Measurements from ENCODE around the gene NT5C3A. TPM values are rescaled to one million over a fixed set of nuclear protein-coding genes. Genes with fewer than 3 reads are reported as not detected.

Gene NT5C3A
- total and polyA plus RNA-seq, 9 of the 15 experiments (the other 6 are each of a cell fraction or from before 2014, with no cell fraction given), result 18.6 to 60.1 (median 40.0) TPM

DNA sequence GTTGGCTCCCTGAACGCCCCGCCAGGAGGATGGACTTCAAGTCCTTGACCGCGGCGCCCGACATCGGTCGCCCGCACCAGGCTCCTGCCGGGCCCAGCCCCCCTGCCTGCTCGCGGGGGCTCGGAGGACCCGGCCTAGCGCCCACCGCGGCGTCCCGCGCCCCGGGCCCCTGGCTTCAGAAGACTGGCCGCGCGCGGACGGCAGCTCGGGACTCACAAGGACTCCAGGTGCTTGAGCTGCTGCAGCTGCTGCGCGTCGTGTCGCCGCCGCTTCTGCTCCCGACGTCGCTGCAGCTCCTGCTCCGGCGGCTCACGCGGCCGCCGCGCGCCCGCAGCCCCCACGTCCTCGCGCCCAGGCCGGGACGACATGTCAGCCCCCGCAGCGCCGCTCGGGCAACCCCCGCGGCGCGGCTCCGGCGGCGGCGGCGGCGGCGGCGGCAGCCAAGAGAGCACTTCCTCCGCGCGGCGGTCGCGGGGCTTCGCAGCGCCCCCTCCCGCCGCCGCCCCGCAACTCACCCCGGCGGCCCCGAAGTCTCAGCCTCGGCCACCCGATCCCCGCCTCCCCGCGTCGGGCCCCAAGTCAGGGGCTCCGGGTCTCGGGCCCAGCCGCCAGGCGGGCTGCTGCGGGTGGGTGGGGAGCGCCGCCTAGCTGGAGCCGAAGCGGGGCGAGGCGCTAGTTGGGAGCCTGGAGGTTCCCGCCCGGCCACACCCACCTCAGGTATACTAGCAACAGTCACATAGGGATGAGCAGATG, 46.6 kb upstream of the NT5C3A start, which contains the start of gene RP9 (continued):
- TF ChIP-seq ZNF239 (CRISPR knock-in tag; IDR thresholded peaks at IDR 0.05) (no peak), STAG1 (CRISPR knock-in tag; IDR thresholded peaks at IDR 0.05; ENCODE audit: borderline replicate concordance) (no peak), ZNF436 (CRISPR knock-in tag; IDR thresholded peaks at IDR 0.05) (no peak), SMARCE1 (IDR thresholded peaks at IDR 0.05) (no peak), C11orf30 (IDR thresholded peaks at IDR 0.05; ENCODE audit: low read depth) (no peak), MYBL2 (IDR thresholded peaks at IDR 0.05; ENCODE audit: low read depth) (no peak), MYBL2 (CRISPR knock-in tag; IDR thresholded peaks at IDR 0.05; ENCODE audit: borderline replicate concordance) (no peak), CBX2 (IDR thresholded peaks at IDR 0.05; ENCODE audit: insufficient read depth, low read length, poor library complexity, severe bottlenecking) (no peak), ZBED1 (IDR thresholded peaks at IDR 0.05) (no peak)
- TF ChIP-seq, protein P1, sequence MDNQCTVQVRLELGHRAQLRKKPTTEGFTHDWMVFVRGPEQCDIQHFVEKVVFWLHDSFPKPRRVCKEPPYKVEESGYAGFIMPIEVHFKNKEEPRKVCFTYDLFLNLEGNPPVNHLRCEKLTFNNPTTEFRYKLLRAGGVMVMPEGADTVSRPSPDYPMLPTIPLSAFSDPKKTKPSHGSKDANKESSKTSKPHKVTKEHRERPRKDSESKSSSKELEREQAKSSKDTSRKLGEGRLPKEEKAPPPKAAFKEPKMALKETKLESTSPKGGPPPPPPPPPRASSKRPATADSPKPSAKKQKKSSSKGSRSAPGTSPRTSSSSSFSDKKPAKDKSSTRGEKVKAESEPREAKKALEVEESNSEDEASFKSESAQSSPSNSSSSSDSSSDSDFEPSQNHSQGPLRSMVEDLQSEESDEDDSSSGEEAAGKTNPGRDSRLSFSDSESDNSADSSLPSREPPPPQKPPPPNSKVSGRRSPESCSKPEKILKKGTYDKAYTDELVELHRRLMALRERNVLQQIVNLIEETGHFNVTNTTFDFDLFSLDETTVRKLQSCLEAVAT (IDR thresholded peaks at IDR 0.05), result no peak
- TF ChIP-seq, protein P2, sequence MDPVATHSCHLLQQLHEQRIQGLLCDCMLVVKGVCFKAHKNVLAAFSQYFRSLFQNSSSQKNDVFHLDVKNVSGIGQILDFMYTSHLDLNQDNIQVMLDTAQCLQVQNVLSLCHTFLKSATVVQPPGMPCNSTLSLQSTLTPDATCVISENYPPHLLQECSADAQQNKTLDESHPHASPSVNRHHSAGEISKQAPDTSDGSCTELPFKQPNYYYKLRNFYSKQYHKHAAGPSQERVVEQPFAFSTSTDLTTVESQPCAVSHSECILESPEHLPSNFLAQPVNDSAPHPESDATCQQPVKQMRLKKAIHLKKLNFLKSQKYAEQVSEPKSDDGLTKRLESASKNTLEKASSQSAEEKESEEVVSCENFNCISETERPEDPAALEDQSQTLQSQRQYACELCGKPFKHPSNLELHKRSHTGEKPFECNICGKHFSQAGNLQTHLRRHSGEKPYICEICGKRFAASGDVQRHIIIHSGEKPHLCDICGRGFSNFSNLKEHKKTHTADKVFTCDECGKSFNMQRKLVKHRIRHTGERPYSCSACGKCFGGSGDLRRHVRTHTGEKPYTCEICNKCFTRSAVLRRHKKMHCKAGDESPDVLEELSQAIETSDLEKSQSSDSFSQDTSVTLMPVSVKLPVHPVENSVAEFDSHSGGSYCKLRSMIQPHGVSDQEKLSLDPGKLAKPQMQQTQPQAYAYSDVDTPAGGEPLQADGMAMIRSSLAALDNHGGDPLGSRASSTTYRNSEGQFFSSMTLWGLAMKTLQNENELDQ (CRISPR knock-in tag; IDR thresholded peaks at IDR 0.05; ENCODE audit: borderline replicate concordance), result no peak
- TF ChIP-seq, protein P3, sequence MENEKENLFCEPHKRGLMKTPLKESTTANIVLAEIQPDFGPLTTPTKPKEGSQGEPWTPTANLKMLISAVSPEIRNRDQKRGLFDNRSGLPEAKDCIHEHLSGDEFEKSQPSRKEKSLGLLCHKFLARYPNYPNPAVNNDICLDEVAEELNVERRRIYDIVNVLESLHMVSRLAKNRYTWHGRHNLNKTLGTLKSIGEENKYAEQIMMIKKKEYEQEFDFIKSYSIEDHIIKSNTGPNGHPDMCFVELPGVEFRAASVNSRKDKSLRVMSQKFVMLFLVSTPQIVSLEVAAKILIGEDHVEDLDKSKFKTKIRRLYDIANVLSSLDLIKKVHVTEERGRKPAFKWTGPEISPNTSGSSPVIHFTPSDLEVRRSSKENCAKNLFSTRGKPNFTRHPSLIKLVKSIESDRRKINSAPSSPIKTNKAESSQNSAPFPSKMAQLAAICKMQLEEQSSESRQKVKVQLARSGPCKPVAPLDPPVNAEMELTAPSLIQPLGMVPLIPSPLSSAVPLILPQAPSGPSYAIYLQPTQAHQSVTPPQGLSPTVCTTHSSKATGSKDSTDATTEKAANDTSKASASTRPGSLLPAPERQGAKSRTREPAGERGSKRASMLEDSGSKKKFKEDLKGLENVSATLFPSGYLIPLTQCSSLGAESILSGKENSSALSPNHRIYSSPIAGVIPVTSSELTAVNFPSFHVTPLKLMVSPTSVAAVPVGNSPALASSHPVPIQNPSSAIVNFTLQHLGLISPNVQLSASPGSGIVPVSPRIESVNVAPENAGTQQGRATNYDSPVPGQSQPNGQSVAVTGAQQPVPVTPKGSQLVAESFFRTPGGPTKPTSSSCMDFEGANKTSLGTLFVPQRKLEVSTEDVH (IDR thresholded peaks at IDR 0.05; ENCODE audit: low read depth, partially characterized antibody), result no peak
